Fibroblast of lung (primary cell): ENCODE results near the gene TRAPPC2. TPM values are rescaled to one million over a fixed set of nuclear protein-coding genes. Genes with fewer than 3 reads are reported as not detected.
A peak's percentile ranks its signal among the peaks of the same experiment; 100 is the strongest.

Source experiments
- DNase-seq, 2 donors: peaks; one replicate each; pipeline versions ENCODE4 v3.0.0 to v3.0.0-alpha.2; 2010; ENCODE audit warnings: low read depth in 2 of 2
- H2AFZ ChIP-seq: 2 replicates; pipeline ENCODE4 v1.5.1; 2012; ENCODE audit warnings: low read length, control low read depth, inconsistent platforms
- H3K27ac ChIP-seq: 2 replicates; pipeline ENCODE4 v1.5.1; 2011; ENCODE audit warnings: low read length, control low read depth; ENCODE audit not compliant: insufficient read depth
- H3K27me3 ChIP-seq: 2 replicates; pipeline ENCODE4 v1.5.1; 2011; ENCODE audit warnings: mild to moderate bottlenecking, low read length; ENCODE audit not compliant: control insufficient read depth, insufficient read depth
- H3K36me3 ChIP-seq: 2 replicates; pipeline ENCODE4 v1.5.1; 2011; ENCODE audit warnings: low read length; ENCODE audit not compliant: control insufficient read depth, insufficient read depth
- H3K4me1 ChIP-seq: 2 replicates; pipeline ENCODE4 v1.5.1; 2011; ENCODE audit warnings: low read length; ENCODE audit not compliant: control insufficient read depth, insufficient read depth; ENCODE audit errors: extremely low read depth
- H3K4me2 ChIP-seq: 2 replicates; pipeline ENCODE4 v1.5.1; 2011; ENCODE audit warnings: low read length, control low read depth; ENCODE audit not compliant: insufficient read depth; ENCODE audit errors: extremely low read depth
- H3K4me3 ChIP-seq, 4 experiments: fragments of 200-600 bp in 1 of 4; sonication (generic) in 1 of 4; replicated peaks in 1 of 4; 2 replicates each; pipeline ENCODE4 v1.5.1; 2011 to 2016; ENCODE audit warnings: low read length in 4 of 4, low read depth in 3 of 4, mild to moderate bottlenecking in 3 of 4, control low read depth in 2 of 4, inconsistent platforms in 1 of 4, mixed read lengths in 1 of 4; ENCODE audit not compliant: insufficient read depth in 1 of 4; ENCODE audit errors: control extremely low read depth in 1 of 4
- H3K79me2 ChIP-seq: 2 replicates; pipeline ENCODE4 v1.5.1; 2012; ENCODE audit warnings: mild to moderate bottlenecking, low read length, inconsistent platforms; ENCODE audit not compliant: control insufficient read depth, insufficient read depth
- H3K9ac ChIP-seq: 2 replicates; pipeline ENCODE4 v1.5.1; 2011; ENCODE audit warnings: mild to moderate bottlenecking, low read length, control low read depth; ENCODE audit not compliant: insufficient read depth
- H3K9me3 ChIP-seq: 2 replicates; pipeline ENCODE4 v1.5.1; 2012; ENCODE audit warnings: low read depth, low read length; ENCODE audit not compliant: control insufficient read depth, insufficient read depth
- H4K20me1 ChIP-seq: 2 replicates; pipeline ENCODE4 v1.5.1; 2011; ENCODE audit warnings: low read length; ENCODE audit not compliant: control insufficient read depth, insufficient read depth; ENCODE audit errors: extremely low read depth
- EZH2 ChIP-seq: IDR thresholded peaks from 2 replicates; pipeline ENCODE4 v1.5.1; 2012; ENCODE audit warnings: low read length, control low read depth, mild to moderate bottlenecking; ENCODE audit errors: missing control alignments
- polyA minus RNA-seq: library from RNA; depleted of rRNA, polyadenylated mRNA; stranded (reverse); fragments of >200 nt; gene quantifications from 2 replicates; pipeline ENCODE4 v1.2.3, GENCODE V29; 2011; ENCODE audit warnings: low replicate concordance
- polyA plus RNA-seq, 2 donors: library from polyadenylated mRNA; depleted of rRNA in 1 of 2; stranded (reverse) in 1 of 2; unstranded in 1 of 2; fragments of >200 nt; gene quantifications; 2 replicates each; pipeline ENCODE4 v1.2.1, GENCODE V29; 2011 to 2012; ENCODE audit warnings: missing spikeins in 1 of 2
- total RNA-seq: library from RNA; depleted of rRNA; stranded (reverse); fragments of >200 nt; gene quantifications from 2 replicates; pipeline ENCODE4 v1.2.1, GENCODE V29; 2014
- TF ChIP-seq, protein P1 (sequence below), 2 donors: IDR thresholded peaks in 1 of 2; conservative IDR thresholded peaks in 1 of 2; 1 replicate in 1 of 2; 2 replicates in 1 of 2; pipeline ENCODE4 v1.5.1; 2011 to 2012; ENCODE audit warnings: low read length in 2 of 2, control low read depth in 1 of 2, inconsistent platforms in 1 of 2, low read depth in 1 of 2, mild to moderate bottlenecking in 1 of 2

TRAPPC2 gene
- total RNA-seq = 13.9 and 22.0 TPM in 2 replicates
- 16.0 TPM in 2 replicates for polyA plus RNA-seq
- polyA plus RNA-seq (2012) = 7.8 and 9.8 TPM in 2 replicates
- 2.8 and 11.0 TPM in 2 replicates for polyA minus RNA-seq

DNA sequence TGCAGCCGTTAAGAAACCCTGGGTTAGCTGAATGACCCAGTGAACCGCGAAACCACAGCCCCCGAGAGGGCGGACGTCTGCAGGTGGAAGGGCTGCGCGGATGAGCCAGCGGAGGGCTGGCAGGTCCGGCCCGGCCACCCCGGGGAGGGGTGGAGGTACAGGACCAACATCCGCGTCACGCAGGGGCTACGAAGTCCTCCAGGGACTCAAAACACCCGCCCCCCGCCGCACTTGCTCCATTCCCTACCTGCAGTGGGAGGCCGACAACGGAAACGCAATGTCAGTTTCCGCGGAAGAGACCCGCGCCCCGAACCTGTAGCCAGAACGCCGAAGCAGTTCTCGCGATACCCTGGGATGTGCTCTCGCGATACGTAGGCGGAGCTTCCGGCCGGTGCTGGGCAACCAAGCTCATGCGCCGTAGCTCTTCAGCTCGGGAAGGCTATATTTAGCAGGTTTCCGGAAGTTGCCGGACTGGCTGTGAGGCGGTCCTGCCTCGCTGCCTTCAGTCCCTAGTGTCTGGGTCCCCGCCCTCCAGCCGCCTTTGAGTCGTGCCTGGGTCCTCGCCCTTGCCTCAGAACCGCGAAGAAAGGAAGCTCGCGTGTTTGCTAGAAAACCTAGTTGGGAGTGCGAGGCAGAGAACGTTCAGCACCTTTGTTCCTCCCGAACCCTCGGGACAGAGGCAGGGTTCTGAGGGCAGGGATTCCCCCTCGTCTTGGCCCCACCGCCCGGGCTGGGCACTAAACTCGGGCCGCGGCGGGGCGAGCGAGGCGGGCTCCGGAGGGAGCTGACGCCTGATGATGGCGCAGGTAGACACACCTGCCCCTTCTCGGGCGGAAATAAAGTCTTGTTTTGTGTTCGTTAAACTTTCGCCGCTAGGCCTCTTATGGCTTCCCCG, at the start of gene TRAPPC2, which contains the start of gene OFD1:
TSS of gene TRAPPC2 (minus strand) at position 343 of the 895 bp plus-strand sequence. CDS start 14,657 bp downstream, outside the sequence.
TSS of gene OFD1 (plus strand) at position 471 of the 895 bp plus-strand sequence. CDS start at position 795, 324 bp downstream.
- Histone ChIP-seq H3K4me1 (no peaks in the 10 kb centered on the region), H3K9ac (peak within 1 kb of the TSS; percentile 77), H3K27me3 (no peaks in the 10 kb centered on the region), H3K4me2 (peak within 1 kb of the TSS; percentile 79), H2AFZ (peak within 1 kb of the TSS; percentile 68), H4K20me1 (no peaks in the 10 kb centered on the region), H3K4me3 (peak within 1 kb of the TSS; percentile 72 to 94 (median 82)), H3K79me2 (peaks cover 23% of the 10 kb centered on the region), H3K36me3 (no peaks in the 10 kb centered on the region), H3K9me3 (no peaks in the 10 kb centered on the region), H3K27ac (peak within 1 kb of the TSS; percentile 67)
- DNase-seq = peak; percentile 94 to 95
- TF ChIP-seq EZH2 = no peak
- TF ChIP-seq, protein P1, sequence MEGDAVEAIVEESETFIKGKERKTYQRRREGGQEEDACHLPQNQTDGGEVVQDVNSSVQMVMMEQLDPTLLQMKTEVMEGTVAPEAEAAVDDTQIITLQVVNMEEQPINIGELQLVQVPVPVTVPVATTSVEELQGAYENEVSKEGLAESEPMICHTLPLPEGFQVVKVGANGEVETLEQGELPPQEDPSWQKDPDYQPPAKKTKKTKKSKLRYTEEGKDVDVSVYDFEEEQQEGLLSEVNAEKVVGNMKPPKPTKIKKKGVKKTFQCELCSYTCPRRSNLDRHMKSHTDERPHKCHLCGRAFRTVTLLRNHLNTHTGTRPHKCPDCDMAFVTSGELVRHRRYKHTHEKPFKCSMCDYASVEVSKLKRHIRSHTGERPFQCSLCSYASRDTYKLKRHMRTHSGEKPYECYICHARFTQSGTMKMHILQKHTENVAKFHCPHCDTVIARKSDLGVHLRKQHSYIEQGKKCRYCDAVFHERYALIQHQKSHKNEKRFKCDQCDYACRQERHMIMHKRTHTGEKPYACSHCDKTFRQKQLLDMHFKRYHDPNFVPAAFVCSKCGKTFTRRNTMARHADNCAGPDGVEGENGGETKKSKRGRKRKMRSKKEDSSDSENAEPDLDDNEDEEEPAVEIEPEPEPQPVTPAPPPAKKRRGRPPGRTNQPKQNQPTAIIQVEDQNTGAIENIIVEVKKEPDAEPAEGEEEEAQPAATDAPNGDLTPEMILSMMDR (conservative IDR thresholded peaks at IDR 0.05 in 1 of 2, IDR thresholded peaks at IDR 0.05 in 1 of 2; ENCODE audit: low read depth in 1 of 2, low read length in 2 of 2) = no peak

- Histone ChIP-seq H3K36me3 (no peaks in the 10 kb centered on the region), H2AFZ (no peak overlapping the region), H3K79me2 (no peaks in the 10 kb centered on the region), H3K4me3 (no peak overlapping the region), H3K27me3 (no peaks in the 10 kb centered on the region), H3K4me2 (no peak overlapping the region), H3K9ac (no peak overlapping the region), H4K20me1 (no peaks in the 10 kb centered on the region), H3K9me3 (no peaks in the 10 kb centered on the region), H3K4me1 (no peaks in the 10 kb centered on the region), H3K27ac (no peak overlapping the region)
- no peak for TF ChIP-seq EZH2
- TF ChIP-seq, protein P1 (conservative IDR thresholded peaks at IDR 0.05 in 1 of 2, IDR thresholded peaks at IDR 0.05 in 1 of 2; ENCODE audit: low read depth in 1 of 2, low read length in 2 of 2) = no peak
- no peak for DNase-seq
These were observed 46.5 kb upstream of the TRAPPC2 start for GRCh38 chrX:13780868-13781427.

GRCh38 chrX:13778916-13779315, 44.5 kb upstream of the TRAPPC2 start:
- no peak overlapping the region for H2AFZ ChIP-seq
- no peaks in the 10 kb centered on the region for H3K36me3 ChIP-seq
- DNase-seq = peak; percentile 49 to 57
- H3K27me3 ChIP-seq = no peaks in the 10 kb centered on the region
- no peak overlapping the region for H3K9ac ChIP-seq
- no peak overlapping the region for H3K27ac ChIP-seq
- TF ChIP-seq, protein P1 (conservative IDR thresholded peaks at IDR 0.05 in 1 of 2, IDR thresholded peaks at IDR 0.05 in 1 of 2; ENCODE audit: low read depth in 1 of 2, low read length in 2 of 2) = no peak
- no peak for TF ChIP-seq EZH2
- no peaks in the 10 kb centered on the region for H3K9me3 ChIP-seq
- no peak overlapping the region for H3K4me2 ChIP-seq
- H4K20me1 ChIP-seq = no peaks in the 10 kb centered on the region
- H3K4me1 ChIP-seq = no peaks in the 10 kb centered on the region
- H3K79me2 ChIP-seq = no peaks in the 10 kb centered on the region
- H3K4me3 ChIP-seq = no peak overlapping the region
